Astrocyte (in vitro differentiated cells and primary cell): Measurements from ENCODE around the gene LRRC43.

Source experiments
- CTCF ChIP-seq: IDR thresholded peaks from 2 replicates; pipeline ENCODE4 v1.5.1; 2011; ENCODE audit warnings: low read depth, mild to moderate bottlenecking, inconsistent platforms, low read length, moderate library complexity; ENCODE audit not compliant: insufficient read depth
- EZH2 ChIP-seq: IDR thresholded peaks from 2 replicates; pipeline ENCODE4 v1.6.1; 2012; ENCODE audit warnings: mild to moderate bottlenecking, low read length, inconsistent platforms; ENCODE audit not compliant: insufficient read depth

- no peak for TF ChIP-seq CTCF
- no peak for TF ChIP-seq EZH2
These were observed 38.0 kb upstream of the LRRC43 start for GRCh38 chr12:122144885-122145284.
